GM19395 (cell line): ENCODE data around the gene VWA3A.

Source experiments
- ATAC-seq: cut with Tn5 transposase; IDR thresholded peaks from one replicate; pipeline ENCODE4 v1.9.1; 2021; ENCODE audit warnings: mild to moderate bottlenecking, moderate library complexity; ENCODE audit not compliant: unreplicated experiment

The VWA3A gene

DNA sequence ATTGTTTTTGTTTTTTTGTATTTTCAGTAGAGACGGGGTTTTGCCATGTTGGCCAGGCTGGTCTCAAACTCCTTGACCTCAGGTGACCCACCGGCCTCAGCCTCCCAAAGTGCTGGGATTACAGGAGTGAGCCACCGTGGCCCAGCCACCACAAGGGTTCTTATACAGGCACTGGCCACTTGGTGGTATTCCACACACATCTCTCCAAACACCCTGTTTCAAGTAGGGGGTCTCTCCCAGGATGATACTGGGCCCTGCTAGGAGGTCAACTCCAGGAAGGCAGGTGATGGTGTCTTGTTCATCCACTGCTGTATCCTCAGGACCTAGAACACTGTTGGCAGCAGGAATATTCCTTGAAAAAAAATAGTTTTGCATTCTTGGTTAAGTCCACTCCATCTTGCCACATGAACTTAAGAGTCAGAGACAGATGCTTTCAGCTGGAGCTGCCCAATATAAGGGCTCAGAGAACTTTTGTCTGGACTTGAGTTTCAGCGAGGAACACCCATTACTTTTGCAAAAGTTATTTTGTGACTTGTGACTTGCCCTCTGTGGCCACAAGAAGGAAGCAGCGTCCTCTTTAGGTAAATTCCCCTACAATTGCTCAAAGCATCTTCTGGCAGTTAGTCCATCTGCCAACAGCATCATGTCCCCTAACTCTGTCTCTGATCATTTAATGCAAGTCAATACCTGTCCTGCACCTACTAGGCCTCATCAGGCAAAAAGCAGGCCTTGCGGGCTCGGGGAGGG is 106.4 kb downstream of the VWA3A start:
- no peak for ATAC-seq

DNA sequence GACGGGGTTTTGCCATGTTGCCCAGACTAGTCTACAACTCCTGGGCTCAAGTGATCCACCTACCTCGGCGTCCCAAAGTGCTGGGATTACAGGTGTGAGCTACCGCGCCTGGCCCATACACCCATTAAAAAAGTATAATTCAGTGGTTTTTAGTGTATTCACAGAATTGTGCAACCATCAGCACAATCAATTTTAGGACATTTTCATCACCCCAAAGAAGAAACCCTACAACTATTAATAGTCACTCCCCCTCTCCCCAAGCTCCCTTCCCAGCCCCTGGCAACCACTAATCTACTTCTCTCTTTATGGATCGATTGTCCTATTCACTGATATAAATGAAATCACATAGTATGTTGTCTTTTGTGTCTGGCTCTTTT is 109.9 kb downstream of the VWA3A start:
- no peak for ATAC-seq

DNA sequence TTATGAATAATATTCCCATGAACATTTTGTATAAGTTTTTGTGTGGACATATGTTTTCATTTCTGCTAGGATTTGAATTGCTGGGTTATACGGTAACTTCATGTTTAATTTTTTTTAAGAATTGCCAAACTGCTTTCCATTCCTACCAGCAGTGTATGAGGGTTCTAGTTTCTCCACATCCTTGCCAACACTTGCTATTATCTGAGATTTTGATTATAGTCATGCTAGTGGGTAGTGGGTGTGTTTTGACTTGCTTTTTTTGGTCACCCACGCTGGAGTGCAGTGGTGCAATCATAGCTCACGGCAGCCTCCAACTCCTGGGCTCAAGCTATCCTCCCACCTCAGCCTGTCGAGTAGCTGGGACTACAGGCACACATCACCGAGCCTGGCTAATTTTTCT is 110.8 kb downstream of the VWA3A start:
- no peak for ATAC-seq

DNA sequence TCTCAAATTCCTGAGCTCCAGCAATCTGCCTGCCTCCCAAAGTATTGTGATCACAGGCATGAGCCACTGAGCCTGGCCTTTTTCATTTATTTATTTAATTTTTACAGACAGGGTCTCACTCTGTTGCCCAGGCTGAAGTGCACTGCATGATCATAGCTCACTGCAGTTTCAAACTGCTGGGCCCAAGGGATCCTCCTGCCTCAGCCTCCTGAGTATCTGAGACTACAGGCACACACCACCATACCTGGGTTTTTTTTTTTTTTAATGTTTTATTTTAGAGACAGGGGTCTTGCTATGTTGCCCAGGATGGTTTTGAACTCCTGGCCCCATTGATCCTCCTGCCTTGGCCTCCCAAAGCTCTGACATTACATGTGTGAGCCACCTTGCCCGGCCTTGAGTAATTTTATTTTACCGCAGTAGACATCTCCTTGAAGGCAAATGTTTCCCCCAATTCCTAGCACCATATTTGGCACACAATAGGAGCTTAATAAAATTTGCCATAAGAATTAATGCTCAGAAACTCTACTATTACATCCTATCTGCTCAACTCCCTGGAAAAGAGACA is 111.8 kb downstream of the VWA3A start:
- ATAC-seq = no peak

DNA sequence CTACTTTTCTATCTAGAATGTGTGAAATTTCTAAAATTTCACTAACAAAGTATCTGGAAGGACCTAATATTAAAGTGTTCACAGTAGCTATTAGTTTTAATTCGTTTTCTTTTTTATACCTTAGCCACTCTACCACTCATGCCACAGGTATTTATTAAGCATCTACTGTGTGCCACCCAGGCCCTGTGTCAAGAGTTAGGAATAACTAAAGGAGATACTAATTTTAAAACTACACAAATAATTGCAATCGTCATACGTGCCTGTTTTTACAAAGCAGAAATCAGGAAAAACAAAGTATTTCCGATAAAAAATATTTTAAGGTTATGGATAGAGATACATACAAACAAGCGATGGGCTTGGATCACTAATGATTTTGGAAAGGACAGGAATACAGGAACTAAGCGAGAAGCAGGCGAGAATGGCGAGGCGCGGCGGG is 113.3 kb downstream of the VWA3A start:
- ATAC-seq = no peak

DNA sequence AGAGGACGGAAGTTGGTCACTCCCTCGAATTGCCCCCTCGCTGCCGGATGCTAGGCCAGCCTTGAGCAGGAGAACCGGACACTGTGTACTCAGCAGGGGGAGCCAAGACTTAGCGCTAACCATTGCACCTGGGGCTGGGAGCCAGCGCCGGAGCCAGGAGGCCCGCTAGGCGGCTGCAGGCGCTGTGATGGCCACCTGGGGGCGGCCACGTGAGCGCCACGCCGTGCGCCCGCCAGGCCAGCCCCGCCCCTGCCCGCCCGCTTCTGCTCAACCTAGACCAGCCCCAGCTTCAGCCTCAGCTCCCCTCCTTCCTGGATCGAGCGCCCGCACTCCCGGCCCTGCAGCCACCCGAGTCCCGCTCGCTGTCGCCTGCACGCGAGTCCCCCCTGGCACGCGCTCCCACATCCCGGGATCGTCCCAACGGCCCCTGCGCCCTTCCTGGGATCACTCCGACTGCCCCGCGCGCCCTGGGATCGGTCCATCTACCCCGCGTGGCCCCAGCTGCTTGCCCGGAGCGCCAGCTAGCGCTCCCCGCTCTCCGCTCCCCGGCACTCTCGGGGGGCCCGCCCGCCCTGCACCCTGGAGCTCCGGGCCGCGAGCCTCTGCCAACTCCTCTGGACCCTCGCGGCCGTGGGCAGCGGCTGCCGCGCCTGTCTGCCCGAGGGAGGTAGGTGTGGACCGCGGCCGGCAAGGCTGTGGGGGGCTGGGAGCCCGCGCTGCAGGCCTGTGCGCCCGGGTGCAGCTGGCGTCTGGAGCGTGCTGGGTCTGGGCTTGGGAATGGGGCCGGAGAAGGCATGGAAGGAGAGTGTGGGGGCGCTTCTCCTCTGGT is 113.9 kb downstream of the VWA3A start, which contains the start of gene EEF2K:
Gene EEF2K (plus strand): TSS at position 266 of the 829 bp plus-strand sequence. CDS start 19,452 bp downstream, outside the sequence.
- peak; percentile 84 for ATAC-seq
